Measurements from ENCODE around the gene COL4A6.
A peak's percentile ranks its signal among the peaks of the same experiment; 100 is the strongest.

Gene COL4A6

DNA sequence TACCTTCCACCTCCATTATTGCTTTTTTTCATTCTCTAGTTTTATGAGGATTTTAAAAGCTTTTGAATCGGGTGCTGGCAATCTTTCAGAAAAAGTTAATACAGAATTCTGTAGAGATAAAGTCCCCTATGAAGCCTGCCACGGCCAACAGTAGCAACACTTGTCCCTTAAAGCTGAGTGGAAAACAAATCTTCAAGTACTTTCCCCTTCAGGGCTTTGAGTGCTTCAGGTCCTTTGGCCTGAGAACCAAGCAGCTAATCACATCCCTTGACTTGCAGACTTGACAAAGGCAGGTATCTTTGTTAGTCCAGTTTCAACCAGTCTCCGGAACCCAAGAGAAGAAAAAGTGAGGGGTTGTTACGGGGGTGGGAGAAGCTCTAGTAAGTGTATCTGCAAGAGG, 202.2 kb downstream of the COL4A6 start:
- no peak overlapping the region for H3K4me3 ChIP-seq (ENCODE audit: low read length)
- TF ChIP-seq, protein P1, sequence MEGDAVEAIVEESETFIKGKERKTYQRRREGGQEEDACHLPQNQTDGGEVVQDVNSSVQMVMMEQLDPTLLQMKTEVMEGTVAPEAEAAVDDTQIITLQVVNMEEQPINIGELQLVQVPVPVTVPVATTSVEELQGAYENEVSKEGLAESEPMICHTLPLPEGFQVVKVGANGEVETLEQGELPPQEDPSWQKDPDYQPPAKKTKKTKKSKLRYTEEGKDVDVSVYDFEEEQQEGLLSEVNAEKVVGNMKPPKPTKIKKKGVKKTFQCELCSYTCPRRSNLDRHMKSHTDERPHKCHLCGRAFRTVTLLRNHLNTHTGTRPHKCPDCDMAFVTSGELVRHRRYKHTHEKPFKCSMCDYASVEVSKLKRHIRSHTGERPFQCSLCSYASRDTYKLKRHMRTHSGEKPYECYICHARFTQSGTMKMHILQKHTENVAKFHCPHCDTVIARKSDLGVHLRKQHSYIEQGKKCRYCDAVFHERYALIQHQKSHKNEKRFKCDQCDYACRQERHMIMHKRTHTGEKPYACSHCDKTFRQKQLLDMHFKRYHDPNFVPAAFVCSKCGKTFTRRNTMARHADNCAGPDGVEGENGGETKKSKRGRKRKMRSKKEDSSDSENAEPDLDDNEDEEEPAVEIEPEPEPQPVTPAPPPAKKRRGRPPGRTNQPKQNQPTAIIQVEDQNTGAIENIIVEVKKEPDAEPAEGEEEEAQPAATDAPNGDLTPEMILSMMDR (IDR thresholded peaks at IDR 0.05; ENCODE audit: insufficient read depth, low read depth, low read length, missing control alignments) = no peak
- no peak for DNase-seq (ENCODE audit: low read depth)

DNA sequence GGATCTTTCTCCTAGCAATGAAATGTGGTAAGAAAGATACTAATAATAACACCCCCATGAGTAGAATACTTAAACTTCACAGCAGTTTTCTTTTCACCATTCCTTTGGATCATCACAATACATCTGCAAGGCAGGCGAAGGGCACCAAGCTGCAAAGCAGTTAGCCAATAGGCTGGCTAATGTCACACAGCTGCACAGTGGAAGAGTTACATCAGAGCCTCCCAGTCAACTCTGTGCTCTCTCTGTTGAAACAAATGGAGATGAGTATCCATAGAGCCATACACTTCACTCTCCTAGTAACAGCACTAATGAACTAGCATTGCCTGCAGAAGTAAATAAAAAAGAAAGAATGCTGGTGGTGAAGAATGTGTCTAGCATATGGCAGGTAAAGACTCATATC, 207.6 kb downstream of the COL4A6 start:
- H3K4me3 ChIP-seq (ENCODE audit: low read length) = no peak overlapping the region
- no peak for DNase-seq (ENCODE audit: low read depth)
- TF ChIP-seq, protein P1 (IDR thresholded peaks at IDR 0.05; ENCODE audit: insufficient read depth, low read depth, low read length, missing control alignments) = no peak

DNA sequence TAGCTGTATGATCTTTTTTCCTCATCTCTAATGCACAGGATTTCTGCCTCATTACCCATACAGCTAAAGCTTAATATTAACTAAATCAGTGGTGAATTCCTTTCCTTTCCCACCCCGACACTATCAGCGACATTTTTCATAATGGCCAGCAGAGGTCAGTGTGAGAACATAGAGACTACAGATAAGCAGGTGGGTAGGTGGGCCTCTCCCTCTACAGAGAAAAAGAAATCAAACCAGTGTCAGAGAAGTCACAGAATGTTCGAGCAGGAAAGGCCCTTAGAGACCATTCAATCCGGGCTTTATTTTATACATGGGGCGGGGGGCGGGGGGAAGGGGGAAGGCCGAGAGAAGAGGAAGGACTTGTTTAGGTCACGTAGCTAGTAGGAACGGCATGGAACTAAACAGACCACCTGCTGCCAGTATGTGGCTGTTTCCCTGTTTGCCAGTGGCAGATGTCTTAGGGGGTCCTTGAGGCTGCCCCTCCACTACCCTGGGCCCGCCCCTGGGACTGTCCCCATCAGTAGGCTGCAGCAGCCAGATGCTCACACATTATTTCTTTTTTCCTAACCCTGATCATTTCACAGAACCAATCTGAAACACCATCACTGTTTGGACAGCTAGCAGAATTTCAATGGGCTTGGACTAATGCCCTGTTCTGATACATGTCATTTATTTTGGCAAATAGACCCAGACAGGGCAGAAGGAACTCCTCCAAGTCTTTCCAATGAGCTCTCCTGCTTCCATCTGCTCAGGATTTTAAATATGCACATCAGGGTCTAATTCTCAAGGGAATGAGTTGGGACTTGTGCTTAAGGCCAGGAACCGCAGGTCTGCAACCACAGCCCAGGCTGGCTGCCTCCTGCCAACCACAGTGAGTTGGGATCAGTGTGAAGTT, 213.2 kb downstream of the COL4A6 start:
- H3K4me3 ChIP-seq (ENCODE audit: low read length) = no peak overlapping the region
- peak; percentile 37 for DNase-seq (ENCODE audit: low read depth)
- TF ChIP-seq, protein P1 (IDR thresholded peaks at IDR 0.05; ENCODE audit: insufficient read depth, low read depth, low read length, missing control alignments) = peak; percentile 65

DNA sequence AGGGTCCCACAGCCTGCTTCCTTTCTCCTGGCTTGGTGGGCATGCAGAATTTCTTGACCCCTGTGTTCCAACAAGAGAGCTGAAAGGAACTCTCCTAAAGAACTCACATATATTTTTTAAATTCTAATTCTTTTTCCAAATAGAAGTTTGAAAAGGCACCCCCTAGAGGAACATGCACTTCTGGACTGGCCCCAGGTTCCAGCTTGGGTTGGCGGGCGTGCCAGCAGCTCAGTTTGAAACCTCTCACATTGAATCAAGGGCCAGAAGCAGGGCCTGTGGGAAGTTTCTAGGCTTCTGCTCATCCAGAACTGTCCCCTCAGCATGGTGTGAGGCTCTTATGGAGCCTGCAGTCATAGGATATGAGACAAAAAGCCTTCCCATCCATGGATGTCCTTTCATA, 214.0 kb downstream of the COL4A6 start:
- no peak overlapping the region for H3K4me3 ChIP-seq (ENCODE audit: low read length)
- DNase-seq (ENCODE audit: low read depth) = no peak
- TF ChIP-seq, protein P1 (IDR thresholded peaks at IDR 0.05; ENCODE audit: insufficient read depth, low read depth, low read length, missing control alignments) = no peak

DNA sequence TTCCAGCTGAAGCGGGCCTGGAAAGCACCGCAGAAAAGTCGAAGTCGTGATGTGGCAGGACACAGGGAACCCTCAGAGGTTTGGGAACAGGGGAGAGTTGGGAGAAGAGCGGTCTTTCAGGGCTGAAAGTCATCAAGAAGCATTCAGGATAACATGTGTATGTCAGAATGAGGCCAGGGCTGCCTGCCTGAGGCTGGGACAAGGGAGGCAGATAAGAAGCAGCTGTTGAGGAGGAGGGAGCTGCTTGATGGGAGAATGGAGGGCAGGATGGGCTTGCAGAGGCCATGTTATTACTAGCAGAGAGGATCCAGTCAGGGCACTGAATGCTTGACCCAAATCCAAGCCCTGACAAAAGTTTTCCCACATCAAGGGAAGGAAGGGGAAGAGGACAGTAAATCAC, 214.6 kb downstream of the COL4A6 start:
- DNase-seq (ENCODE audit: low read depth) = no peak
- TF ChIP-seq, protein P1 (IDR thresholded peaks at IDR 0.05; ENCODE audit: insufficient read depth, low read depth, low read length, missing control alignments) = no peak
- H3K4me3 ChIP-seq (ENCODE audit: low read length) = no peak overlapping the region

DNA sequence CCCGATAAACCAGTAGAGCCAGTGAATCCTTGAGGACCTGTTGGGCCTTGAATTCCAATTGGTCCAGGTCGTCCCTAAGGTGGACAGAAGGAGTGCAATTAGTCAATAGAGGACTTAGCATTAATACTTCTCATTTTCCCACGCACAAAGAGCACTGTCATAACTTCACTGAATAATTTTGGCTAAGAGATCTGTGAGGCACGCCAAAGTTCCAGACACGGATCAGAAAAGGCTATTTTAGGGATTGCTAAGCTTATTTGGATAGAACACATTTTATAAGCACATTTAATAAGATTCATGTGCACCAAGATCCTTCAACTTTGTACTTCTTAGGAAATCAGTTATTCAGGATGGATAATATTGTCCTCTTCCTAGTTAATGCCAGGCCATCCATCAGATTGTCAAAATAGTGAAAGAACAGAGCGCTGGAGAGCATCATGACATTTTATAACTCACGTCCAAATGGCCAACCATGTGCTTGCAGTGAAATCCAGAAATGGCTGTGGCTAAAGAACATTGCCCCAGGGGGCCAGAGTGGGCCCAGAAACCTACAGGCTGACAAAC, 216.8 kb downstream of the COL4A6 start:
- H3K4me3 ChIP-seq (ENCODE audit: low read length) = no peak overlapping the region
- TF ChIP-seq, protein P1 (IDR thresholded peaks at IDR 0.05; ENCODE audit: insufficient read depth, low read depth, low read length, missing control alignments) = no peak
- DNase-seq (ENCODE audit: low read depth) = no peak
